Cardiac fibroblast (primary cell): ENCODE data around the gene SEC16B.

ENCODE experiments used
- DNase-seq, 2 donors: peaks; one replicate each; pipeline versions ENCODE4 v3.0.0 to v3.0.0-alpha.2; 2010; ENCODE audit warnings: low read depth in 2 of 2
- H3K4me3 ChIP-seq, 2 donors: replicated peaks in 1 of 2; 1 replicate in 1 of 2; 2 replicates in 1 of 2; pipeline ENCODE4 v1.5.1; 2011; ENCODE audit warnings: low read depth in 2 of 2, low read length in 2 of 2, mild to moderate bottlenecking in 2 of 2, moderate library complexity in 1 of 2
- CTCF ChIP-seq: IDR thresholded peaks from one replicate; pipeline ENCODE4 v1.5.1; 2011; ENCODE audit warnings: low read depth, mild to moderate bottlenecking, low read length, inconsistent platforms

Gene SEC16B

GRCh38 chr1:177979272-177979671 is 9.4 kb upstream of the SEC16B start:
- no peak for DNase-seq
- TF ChIP-seq CTCF = no peak
- H3K4me3 ChIP-seq = no peak overlapping the region

DNA sequence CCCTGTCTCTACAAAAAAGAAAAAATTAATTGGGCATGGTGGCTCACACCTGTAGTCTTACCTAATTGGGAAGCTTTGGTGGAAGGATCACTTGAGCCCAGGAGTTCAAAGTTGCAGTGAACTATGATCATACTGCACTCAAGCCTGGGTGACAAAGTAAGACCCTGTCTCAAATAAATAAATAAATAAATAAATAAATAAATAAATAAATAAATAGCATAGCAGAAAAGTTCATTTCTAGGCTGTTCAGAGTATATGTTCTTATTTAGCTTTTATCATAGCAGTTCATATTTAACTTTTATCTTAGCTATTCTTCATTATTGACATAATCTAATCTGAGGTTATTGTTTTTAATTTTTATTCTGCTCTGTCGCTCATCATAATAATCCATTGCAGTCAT is 8.7 kb upstream of the SEC16B start:
- DNase-seq = no peak
- no peak for TF ChIP-seq CTCF
- H3K4me3 ChIP-seq = no peak overlapping the region

DNA sequence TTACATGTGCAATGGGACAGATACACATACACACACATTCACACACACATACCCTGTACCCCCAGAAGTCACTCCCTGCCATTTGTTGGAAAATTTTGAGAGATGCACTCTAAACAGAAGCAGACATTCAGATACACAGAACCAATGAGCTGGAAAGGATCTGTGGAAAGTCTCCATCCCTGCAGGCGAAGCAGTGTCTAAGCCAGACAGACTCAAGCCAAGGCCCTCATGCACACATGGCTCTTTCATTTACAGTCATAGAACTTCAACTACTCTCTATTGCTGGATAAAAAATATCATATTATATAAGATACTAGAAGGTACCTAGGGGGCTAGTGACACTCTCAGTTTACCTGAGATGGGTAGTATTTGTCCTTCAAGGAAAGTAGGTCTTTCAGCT is 7.3 kb upstream of the SEC16B start:
- no peak for DNase-seq
- TF ChIP-seq CTCF = no peak
- H3K4me3 ChIP-seq = no peak overlapping the region

DNA sequence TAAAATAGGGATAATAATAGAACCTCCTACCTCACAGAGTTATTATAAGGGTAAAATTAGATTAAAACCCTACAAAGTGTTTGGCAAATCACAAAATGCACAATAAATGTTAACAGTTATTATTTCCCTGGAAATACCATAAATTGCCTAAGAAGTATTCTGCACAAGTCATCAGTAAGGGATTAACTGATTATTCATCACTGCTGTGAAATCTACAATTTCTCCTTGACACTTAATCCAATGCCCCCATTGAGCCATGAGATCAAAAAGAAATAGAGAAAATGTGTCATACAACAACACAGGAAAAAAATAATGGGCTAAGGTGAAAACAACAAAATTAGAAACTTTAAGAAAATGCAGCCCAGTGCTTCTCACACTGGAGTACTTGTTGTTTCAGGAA is 6.7 kb upstream of the SEC16B start:
- no peak overlapping the region for H3K4me3 ChIP-seq
- no peak for DNase-seq
- TF ChIP-seq CTCF = no peak

GRCh38 chr1:177975588-177976495 is 6.0 kb upstream of the SEC16B start:
- no peak overlapping the region for H3K4me3 ChIP-seq
- no peak for TF ChIP-seq CTCF
- DNase-seq = peak; percentile 7 to 53

- TF ChIP-seq CTCF = no peak
- no peak for DNase-seq
- H3K4me3 ChIP-seq = no peak overlapping the region
Observed at GRCh38 chr1:177973585-177973984, 3.7 kb upstream of the SEC16B start.
